Neuron (in vitro differentiated cells): ENCODE data around the gene PCDHGB6.
"Not testable (repeated sequence)": the region's sequence is repeated elsewhere in the genome, so short reads cannot be mapped to it uniquely, and the experiment has no call there.

Experiments used
- H2AFZ ChIP-seq: one replicate; pipeline ENCODE4 v1.6.1; 2013; ENCODE audit warnings: low read depth, mild to moderate bottlenecking, inconsistent platforms, low read length, moderate library complexity
- H3K27me3 ChIP-seq: one replicate; pipeline ENCODE4 v1.6.1; 2013; ENCODE audit warnings: low read length; ENCODE audit not compliant: insufficient read depth
- H3K36me3 ChIP-seq: one replicate; pipeline ENCODE4 v1.6.1; 2013; ENCODE audit warnings: low read length; ENCODE audit not compliant: insufficient read depth
- H3K4me1 ChIP-seq: one replicate; pipeline ENCODE4 v1.6.1; 2013; ENCODE audit warnings: low read length; ENCODE audit not compliant: insufficient read depth
- H3K4me3 ChIP-seq: 2 replicates; pipeline ENCODE4 v1.5.1; 2013; ENCODE audit warnings: mild to moderate bottlenecking, low read length, moderate library complexity
- H3K9me3 ChIP-seq: one replicate; pipeline ENCODE4 v1.6.1; 2013; ENCODE audit warnings: low read length

The PCDHGB6 gene

DNA sequence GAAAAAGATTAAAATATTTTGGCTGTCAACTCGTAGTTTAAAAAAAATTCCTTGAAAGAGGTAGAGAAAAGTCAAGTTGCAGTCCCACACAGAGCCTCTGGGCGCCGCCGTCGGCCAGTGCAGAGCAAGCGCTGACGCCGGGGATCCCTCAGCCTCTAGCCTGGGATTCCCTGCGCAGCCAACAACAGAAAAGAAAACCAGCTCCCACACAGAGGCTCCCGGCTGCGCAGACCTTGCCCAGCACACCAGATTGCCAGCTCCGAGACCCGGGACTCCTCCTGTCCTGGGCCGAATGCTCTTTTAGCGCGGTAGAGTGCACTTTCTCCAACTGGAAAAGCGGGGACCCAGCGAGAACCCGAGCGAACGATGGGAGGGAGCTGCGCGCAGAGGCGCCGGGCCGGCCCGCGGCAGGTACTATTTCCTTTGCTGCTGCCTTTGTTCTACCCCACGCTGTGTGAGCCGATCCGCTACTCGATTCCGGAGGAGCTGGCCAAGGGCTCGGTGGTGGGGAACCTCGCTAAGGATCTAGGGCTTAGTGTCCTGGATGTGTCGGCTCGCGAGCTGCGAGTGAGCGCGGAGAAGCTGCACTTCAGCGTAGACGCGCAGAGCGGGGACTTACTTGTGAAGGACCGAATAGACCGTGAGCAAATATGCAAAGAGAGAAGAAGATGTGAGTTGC lies 9.8 kb downstream of the PCDHGB6 start, which contains the start of gene PCDHGB7:
PCDHGB7 (plus strand) TSS at position 184 of the 679 bp plus-strand sequence; CDS start at position 367, 183 bp downstream.
- not testable (repeated sequence) for H3K4me1 ChIP-seq, H3K27me3 ChIP-seq, H2AFZ ChIP-seq
- H3K36me3 ChIP-seq: peaks cover 36% of the 10 kb centered on the region
- H3K9me3 ChIP-seq: peaks cover 67% of the 10 kb centered on the region
- H3K4me3 ChIP-seq: peak within 1 kb of the TSS; percentile 46

GRCh38 chr5:141419074-141419880 lies 11.5 kb downstream of the PCDHGB6 start:
- peaks cover 35% of the 10 kb centered on the region for H3K36me3 ChIP-seq
- H3K27me3 ChIP-seq: no peaks in the 10 kb centered on the region
- no peaks in the 10 kb centered on the region for H3K4me1 ChIP-seq
- H3K9me3 ChIP-seq: peaks cover 68% of the 10 kb centered on the region
- no peak overlapping the region for H3K4me3 ChIP-seq
- H2AFZ ChIP-seq: no peak overlapping the region

- H3K27me3 ChIP-seq: no peaks in the 10 kb centered on the region
- peaks cover 36% of the 10 kb centered on the region for H3K36me3 ChIP-seq
- no peak within 1 kb of the TSS for H3K4me3 ChIP-seq
- no peaks in the 10 kb centered on the region for H3K4me1 ChIP-seq
- H3K9me3 ChIP-seq: peaks cover 62% of the 10 kb centered on the region
- no peak within 1 kb of the TSS for H2AFZ ChIP-seq
These were observed 13.2 kb downstream of the PCDHGB6 start, which contains the start of gene PCDHGA11 for GRCh38 chr5:141420855-141421488. Gene PCDHGA11, plus strand, starts transcription at chr5:141421051. Its CDS starts 177 bp downstream, at chr5:141421228.

DNA sequence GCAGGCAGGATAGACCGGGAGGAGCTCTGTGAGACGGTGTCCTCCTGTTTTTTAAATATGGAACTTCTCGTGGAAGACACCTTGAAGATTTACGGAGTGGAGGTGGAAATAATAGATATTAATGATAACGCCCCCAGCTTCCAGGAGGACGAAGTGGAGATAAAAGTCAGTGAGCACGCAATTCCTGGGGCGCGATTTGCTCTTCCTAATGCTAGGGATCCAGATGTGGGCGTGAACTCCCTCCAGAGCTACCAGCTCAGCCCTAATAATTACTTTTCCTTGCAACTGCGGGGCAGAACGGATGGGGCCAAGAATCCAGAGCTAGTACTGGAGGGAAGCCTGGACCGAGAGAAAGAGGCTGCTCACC lies 13.7 kb downstream of the PCDHGB6 start:
- no peaks in the 10 kb centered on the region for H3K27me3 ChIP-seq
- no peaks in the 10 kb centered on the region for H3K4me1 ChIP-seq
- no peak overlapping the region for H2AFZ ChIP-seq
- H3K36me3 ChIP-seq: peaks cover 40% of the 10 kb centered on the region
- no peak overlapping the region for H3K4me3 ChIP-seq
- peaks cover 65% of the 10 kb centered on the region for H3K9me3 ChIP-seq

GRCh38 chr5:141422742-141423291 lies 15.0 kb downstream of the PCDHGB6 start:
- no peaks in the 10 kb centered on the region for H3K4me1 ChIP-seq
- no peak overlapping the region for H2AFZ ChIP-seq
- no peaks in the 10 kb centered on the region for H3K27me3 ChIP-seq
- H3K9me3 ChIP-seq: peaks cover 71% of the 10 kb centered on the region
- H3K4me3 ChIP-seq: no peak overlapping the region
- H3K36me3 ChIP-seq: peaks cover 53% of the 10 kb centered on the region

GRCh38 chr5:141427783-141428426 lies 20.1 kb downstream of the PCDHGB6 start:
- H3K27me3 ChIP-seq: no peaks in the 10 kb centered on the region
- no peaks in the 10 kb centered on the region for H3K4me1 ChIP-seq
- H3K9me3 ChIP-seq: peaks cover 61% of the 10 kb centered on the region
- H3K36me3 ChIP-seq: peaks cover 50% of the 10 kb centered on the region
- no peak overlapping the region for H2AFZ ChIP-seq
- H3K4me3 ChIP-seq: no peak overlapping the region

GRCh38 chr5:141430332-141431113 lies 22.7 kb downstream of the PCDHGB6 start, which contains the start of gene PCDHGA12:
Gene PCDHGA12, plus strand, starts transcription at chr5:141430507. Its CDS starts 253 bp downstream, at chr5:141430760.
- Histone ChIP-seq H3K9me3 (peaks cover 53% of the 10 kb centered on the region), H2AFZ (no peak within 1 kb of the TSS), H3K27me3 (no peaks in the 10 kb centered on the region), H3K36me3 (peaks cover 41% of the 10 kb centered on the region), H3K4me3 (no peak within 1 kb of the TSS), H3K4me1 (no peaks in the 10 kb centered on the region)

GRCh38 chr5:141431286-141431685 lies 23.5 kb downstream of the PCDHGB6 start:
- H3K36me3 ChIP-seq: peaks cover 35% of the 10 kb centered on the region
- H3K4me3 ChIP-seq: no peak overlapping the region
- peaks cover 53% of the 10 kb centered on the region for H3K9me3 ChIP-seq
- H3K4me1 ChIP-seq: no peaks in the 10 kb centered on the region
- H3K27me3 ChIP-seq: no peaks in the 10 kb centered on the region
- H2AFZ ChIP-seq: no peak overlapping the region

DNA sequence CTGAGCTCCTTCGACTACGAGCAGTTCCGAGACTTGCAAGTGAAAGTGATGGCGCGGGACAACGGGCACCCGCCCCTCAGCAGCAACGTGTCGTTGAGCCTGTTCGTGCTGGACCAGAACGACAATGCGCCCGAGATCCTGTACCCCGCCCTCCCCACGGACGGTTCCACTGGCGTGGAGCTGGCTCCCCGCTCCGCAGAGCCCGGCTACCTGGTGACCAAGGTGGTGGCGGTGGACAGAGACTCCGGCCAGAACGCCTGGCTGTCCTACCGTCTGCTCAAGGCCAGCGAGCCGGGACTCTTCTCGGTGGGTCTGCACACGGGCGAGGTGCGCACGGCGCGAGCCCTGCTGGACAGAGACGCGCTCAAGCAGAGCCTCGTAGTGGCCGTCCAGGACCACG lies 24.5 kb downstream of the PCDHGB6 start:
- Histone ChIP-seq H3K9me3 (peaks cover 46% of the 10 kb centered on the region), H3K36me3 (peaks cover 26% of the 10 kb centered on the region)
- not testable (repeated sequence) for H3K4me1 ChIP-seq, H2AFZ ChIP-seq, H3K27me3 ChIP-seq, H3K4me3 ChIP-seq

DNA sequence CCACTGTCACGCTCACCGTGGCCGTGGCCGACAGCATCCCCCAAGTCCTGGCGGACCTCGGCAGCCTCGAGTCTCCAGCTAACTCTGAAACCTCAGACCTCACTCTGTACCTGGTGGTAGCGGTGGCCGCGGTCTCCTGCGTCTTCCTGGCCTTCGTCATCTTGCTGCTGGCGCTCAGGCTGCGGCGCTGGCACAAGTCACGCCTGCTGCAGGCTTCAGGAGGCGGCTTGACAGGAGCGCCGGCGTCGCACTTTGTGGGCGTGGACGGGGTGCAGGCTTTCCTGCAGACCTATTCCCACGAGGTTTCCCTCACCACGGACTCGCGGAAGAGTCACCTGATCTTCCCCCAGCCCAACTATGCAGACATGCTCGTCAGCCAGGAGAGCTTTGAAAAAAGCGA lies 24.9 kb downstream of the PCDHGB6 start:
- H3K27me3 ChIP-seq, H3K4me1 ChIP-seq, H2AFZ ChIP-seq, H3K4me3 ChIP-seq: not testable (repeated sequence)
- Histone ChIP-seq H3K36me3 (peaks cover 22% of the 10 kb centered on the region), H3K9me3 (peaks cover 42% of the 10 kb centered on the region)

GRCh38 chr5:141434006-141434405 lies 26.2 kb downstream of the PCDHGB6 start:
- H3K36me3 ChIP-seq: peaks cover 14% of the 10 kb centered on the region
- no peaks in the 10 kb centered on the region for H3K27me3 ChIP-seq
- H3K4me1 ChIP-seq: no peaks in the 10 kb centered on the region
- peaks cover 32% of the 10 kb centered on the region for H3K9me3 ChIP-seq
- no peak overlapping the region for H2AFZ ChIP-seq
- H3K4me3 ChIP-seq: no peak overlapping the region

DNA sequence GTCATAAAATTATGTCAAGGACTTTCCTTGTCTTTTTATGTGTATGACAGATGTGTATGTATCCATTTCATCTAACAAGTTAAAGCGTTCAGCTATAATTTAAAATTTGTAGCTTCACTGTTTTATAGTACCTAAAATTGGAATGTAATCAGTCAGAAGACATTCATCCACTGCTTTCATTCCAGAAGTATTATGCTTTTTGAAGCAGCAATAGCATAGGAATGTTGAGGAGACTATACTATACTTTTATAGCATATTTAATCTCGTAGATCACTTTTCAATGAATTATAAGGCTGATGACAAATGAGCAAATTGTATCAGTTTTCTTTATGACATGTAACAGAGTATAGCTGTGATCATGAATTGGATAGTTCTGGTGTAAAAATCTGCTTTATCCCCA lies 29.4 kb downstream of the PCDHGB6 start:
- H2AFZ ChIP-seq: no peak overlapping the region
- H3K27me3 ChIP-seq: no peaks in the 10 kb centered on the region
- H3K4me3 ChIP-seq: no peak overlapping the region
- no peaks in the 10 kb centered on the region for H3K4me1 ChIP-seq
- peaks cover 33% of the 10 kb centered on the region for H3K9me3 ChIP-seq
- H3K36me3 ChIP-seq: no peaks in the 10 kb centered on the region
